Body of pancreas (tissue), 4 donors: ENCODE results near the gene USP17L21. TPM values are rescaled to one million over a fixed set of nuclear protein-coding genes. Genes with fewer than 3 reads are reported as not detected.
"Not testable (repeated sequence)": the region's sequence is repeated elsewhere in the genome, so short reads cannot be mapped to it uniquely, and the experiment has no call there.

Experiments
- ATAC-seq: fragments of 150-250 bp; one replicate; pipeline ENCODE4 v1.9.1; 2016
- DNase-seq, 4 donors: peaks; one replicate each; pipeline ENCODE4 v3.0.0-alpha.2; 2019
- H3K27ac ChIP-seq, 4 donors: fragments of 200-600 bp; sonication (generic); 1 replicate in 3 of 4; 2 replicates in 1 of 4; pipeline versions ENCODE4 v1.5.1 to v1.6.1; 2016 to 2019; ENCODE audit warnings: mild to moderate bottlenecking in 1 of 4, mixed read lengths in 1 of 4, moderate library complexity in 1 of 4
- H3K27me3 ChIP-seq, 2 donors: fragments of 200-600 bp; sonication (generic); one replicate each; pipeline ENCODE4 v1.6.0; 2016; ENCODE audit warnings: mild to moderate bottlenecking in 1 of 2
- H3K36me3 ChIP-seq, 2 donors: fragments of 200-600 bp; sonication (generic); replicated peaks in 1 of 2; 2 replicates each; pipeline ENCODE4 v1.5.1; 2016; ENCODE audit warnings: low read depth in 2 of 2; ENCODE audit not compliant: insufficient read depth in 1 of 2
- H3K4me1 ChIP-seq: fragments of 200-600 bp; sonication (generic); one replicate; pipeline ENCODE4 v1.6.0; 2016
- H3K4me3 ChIP-seq, 2 donors: fragments of 200-600 bp; sonication (generic); 1 replicate in 1 of 2; 2 replicates in 1 of 2; pipeline ENCODE4 v1.5.1; 2016 to 2019
- H3K9me3 ChIP-seq, 3 donors: fragments of 200-600 bp; sonication (generic); 1 replicate in 2 of 3; 2 replicates in 1 of 3; pipeline ENCODE4 v1.5.1; 2016
- WGBS, 2 donors: methylation state at CpG; one replicate each; pipeline ENCODE4 v1.1.5; 2017; 5-methylcytosine and 5-hydroxymethylcytosine counted together
- intact Hi-C: fragments of 100-400 bp; cut with DNase I; formaldehyde crosslinking; loops from one replicate; pipeline ENCODE4 v1.15.1; 2023
- total RNA-seq, 2 donors: library from RNA; depleted of rRNA; stranded (reverse); fragments of >200 nt; gene quantifications; one replicate each; pipeline ENCODE4 v1.1.0, GENCODE V29; 2016

The USP17L21 gene, protein sequence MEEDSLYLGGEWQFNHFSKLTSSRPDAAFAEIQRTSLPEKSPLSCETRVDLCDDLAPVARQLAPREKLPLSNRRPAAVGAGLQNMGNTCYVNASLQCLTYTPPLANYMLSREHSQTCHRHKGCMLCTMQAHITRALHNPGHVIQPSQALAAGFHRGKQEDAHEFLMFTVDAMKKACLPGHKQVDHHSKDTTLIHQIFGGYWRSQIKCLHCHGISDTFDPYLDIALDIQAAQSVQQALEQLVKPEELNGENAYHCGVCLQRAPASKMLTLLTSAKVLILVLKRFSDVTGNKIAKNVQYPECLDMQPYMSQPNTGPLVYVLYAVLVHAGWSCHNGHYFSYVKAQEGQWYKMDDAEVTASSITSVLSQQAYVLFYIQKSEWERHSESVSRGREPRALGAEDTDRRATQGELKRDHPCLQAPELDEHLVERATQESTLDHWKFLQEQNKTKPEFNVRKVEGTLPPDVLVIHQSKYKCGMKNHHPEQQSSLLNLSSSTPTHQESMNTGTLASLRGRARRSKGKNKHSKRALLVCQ
- total RNA-seq: not detected

DNA sequence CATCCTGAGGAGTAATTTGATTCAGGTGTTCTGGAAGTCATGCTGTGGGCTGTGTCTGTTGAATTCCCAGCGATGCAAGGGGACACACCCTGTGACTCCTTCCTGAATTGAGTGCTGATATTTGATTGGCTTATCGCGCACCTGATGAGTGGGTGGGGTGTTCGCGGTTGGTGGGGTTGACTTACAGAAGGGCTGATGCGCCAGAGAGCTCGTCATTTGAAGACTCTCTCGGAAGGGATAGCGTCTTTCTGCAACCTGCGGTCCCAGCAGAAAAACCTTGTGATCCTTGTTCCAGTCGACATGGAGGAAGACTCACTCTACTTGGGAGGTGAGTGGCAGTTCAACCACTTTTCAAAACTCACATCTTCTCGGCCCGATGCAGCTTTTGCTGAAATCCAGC, at the start of gene USP17L21:
Gene USP17L21 (plus strand): TSS at position 301 of the 400 bp plus-strand sequence. CDS start 0 bp downstream, at position 301.
- intact Hi-C loops, ATAC-seq: not testable (repeated sequence)

DNA sequence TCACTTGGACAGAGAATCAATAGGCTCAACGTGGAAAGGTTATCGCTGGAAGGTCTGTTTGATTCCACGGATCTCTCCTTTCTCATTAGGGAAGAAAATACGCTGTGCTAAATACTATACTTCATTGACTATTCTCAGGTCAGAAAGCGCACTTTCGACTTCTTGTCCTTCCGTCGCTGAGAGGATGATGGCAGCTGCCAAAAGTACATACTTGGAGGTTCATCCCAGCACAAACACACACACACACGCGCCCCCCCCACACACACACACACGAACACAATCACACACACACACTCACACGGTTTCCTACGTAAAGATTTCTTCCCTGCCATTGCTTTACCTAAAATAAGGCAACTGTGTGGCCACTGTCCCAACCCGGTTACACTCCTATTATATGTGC, 48.0 kb upstream of the USP17L21 start:
- WGBS, 2 donors: 62 to 71% methylated on average over 10 of the region's 14 CpGs
- H3K9me3 ChIP-seq, intact Hi-C loops, H3K4me1 ChIP-seq, ATAC-seq, H3K36me3 ChIP-seq, H3K27me3 ChIP-seq, H3K4me3 ChIP-seq, H3K27ac ChIP-seq: not testable (repeated sequence)
- peak in 1 of 4 donors; percentile 3 for DNase-seq

More for the DNA sequence above, at the start of gene USP17L21:
- not testable (repeated sequence) for H3K4me3 ChIP-seq, H3K4me1 ChIP-seq, H3K27me3 ChIP-seq, H3K9me3 ChIP-seq, DNase-seq, H3K27ac ChIP-seq, H3K36me3 ChIP-seq
- WGBS, 2 donors: no CpG with 5 or more reads among the region's 13 CpGs

DNA sequence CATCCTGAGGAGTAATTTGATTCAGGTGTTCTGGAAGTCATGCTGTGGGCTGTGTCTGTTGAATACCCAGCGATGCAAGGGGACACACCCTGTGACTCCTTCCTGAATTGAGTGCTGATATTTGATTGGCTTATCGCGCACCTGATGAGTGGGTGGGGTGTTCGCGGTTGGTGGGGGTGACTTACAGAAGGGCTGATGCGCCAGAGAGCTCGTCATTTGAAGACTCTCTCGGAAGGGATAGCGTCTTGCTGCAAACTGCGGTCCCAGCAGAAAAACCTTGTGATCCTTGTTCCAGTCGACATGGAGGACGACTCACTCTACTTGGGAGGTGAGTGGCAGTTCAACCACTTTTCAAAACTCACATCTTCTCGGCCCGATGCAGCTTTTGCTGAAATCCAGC, 47.6 kb upstream of the USP17L21 start, which contains the start of gene USP17L11:
Gene USP17L11 (plus strand): TSS at position 301 of the 400 bp plus-strand sequence. CDS start 0 bp downstream, at position 301.
- H3K9me3 ChIP-seq, intact Hi-C loops, DNase-seq, ATAC-seq, H3K4me1 ChIP-seq, H3K4me3 ChIP-seq, H3K27ac ChIP-seq, H3K36me3 ChIP-seq, H3K27me3 ChIP-seq: not testable (repeated sequence)
- no CpG with 5 or more reads among the region's 14 CpGs for WGBS, 2 donors

DNA sequence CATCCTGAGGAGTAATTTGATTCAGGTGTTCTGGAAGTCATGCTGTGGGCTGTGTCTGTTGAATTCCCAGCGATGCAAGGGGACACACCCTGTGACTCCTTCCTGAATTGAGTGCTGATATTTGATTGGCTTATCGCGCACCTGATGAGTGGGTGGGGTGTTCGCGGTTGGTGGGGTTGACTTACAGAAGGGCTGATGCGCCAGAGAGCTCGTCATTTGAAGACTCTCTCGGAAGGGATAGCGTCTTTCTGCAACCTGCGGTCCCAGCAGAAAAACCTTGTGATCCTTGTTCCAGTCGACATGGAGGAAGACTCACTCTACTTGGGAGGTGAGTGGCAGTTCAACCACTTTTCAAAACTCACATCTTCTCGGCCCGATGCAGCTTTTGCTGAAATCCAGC, 42.8 kb upstream of the USP17L21 start, which contains the start of gene USP17L12:
Gene USP17L12 (plus strand): TSS at position 301 of the 400 bp plus-strand sequence. CDS start 0 bp downstream, at position 301.
- H3K27me3 ChIP-seq, intact Hi-C loops, H3K9me3 ChIP-seq, H3K4me1 ChIP-seq, H3K36me3 ChIP-seq, ATAC-seq, H3K4me3 ChIP-seq, DNase-seq, H3K27ac ChIP-seq: not testable (repeated sequence)
- WGBS, 2 donors: no CpG with 5 or more reads among the region's 13 CpGs

DNA sequence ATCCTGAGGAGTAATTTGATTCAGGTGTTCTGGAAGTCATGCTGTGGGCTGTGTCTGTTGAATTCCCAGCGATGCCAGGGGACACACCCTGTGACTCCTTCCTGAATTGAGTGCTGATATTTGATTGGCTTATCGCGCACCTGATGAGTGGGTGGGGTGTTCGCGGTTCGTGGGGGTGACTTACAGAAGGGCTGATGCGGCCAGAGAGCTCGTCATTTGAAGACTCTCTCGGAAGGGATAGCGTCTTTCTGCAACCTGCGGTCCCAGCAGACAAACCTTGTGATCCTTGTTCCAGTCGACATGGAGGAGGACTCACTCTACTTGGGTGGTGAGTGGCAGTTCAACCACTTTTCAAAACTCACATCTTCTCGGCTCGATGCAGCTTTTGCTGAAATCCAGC, 38.1 kb upstream of the USP17L21 start, which contains the start of gene USP17L13:
Gene USP17L13 (plus strand): TSS at position 301 of the 400 bp plus-strand sequence. CDS start 0 bp downstream, at position 301.
- ATAC-seq, intact Hi-C loops, DNase-seq: not testable (repeated sequence)

DNA sequence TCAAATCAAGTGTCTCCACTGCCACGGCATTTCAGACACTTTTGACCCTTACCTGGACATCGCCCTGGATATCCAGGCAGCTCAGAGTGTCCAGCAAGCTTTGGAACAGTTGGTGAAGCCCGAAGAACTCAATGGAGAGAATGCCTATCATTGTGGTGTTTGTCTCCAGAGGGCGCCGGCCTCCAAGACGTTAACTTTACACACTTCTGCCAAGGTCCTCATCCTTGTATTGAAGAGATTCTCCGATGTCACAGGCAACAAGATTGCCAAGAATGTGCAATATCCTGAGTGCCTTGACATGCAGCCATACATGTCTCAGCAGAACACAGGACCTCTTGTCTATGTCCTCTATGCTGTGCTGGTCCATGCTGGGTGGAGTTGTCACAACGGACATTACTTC, 32.4 kb upstream of the USP17L21 start:
- ATAC-seq, H3K4me1 ChIP-seq, H3K27me3 ChIP-seq, H3K9me3 ChIP-seq, H3K36me3 ChIP-seq, H3K27ac ChIP-seq, H3K4me3 ChIP-seq, intact Hi-C loops: not testable (repeated sequence)
- 64% methylated on average over 5 of the region's 8 CpGs; no CpG with 5 or more reads in 1 of the 2 donors for WGBS, 2 donors
- peak in 1 of 4 donors; percentile 2 for DNase-seq

More for the DNA sequence above, 38.1 kb upstream of the USP17L21 start, which contains the start of gene USP17L13:
- not testable (repeated sequence) for H3K4me1 ChIP-seq, H3K9me3 ChIP-seq, H3K36me3 ChIP-seq, H3K27me3 ChIP-seq, H3K27ac ChIP-seq, H3K4me3 ChIP-seq
- WGBS, 2 donors: no CpG with 5 or more reads among the region's 14 CpGs

DNA sequence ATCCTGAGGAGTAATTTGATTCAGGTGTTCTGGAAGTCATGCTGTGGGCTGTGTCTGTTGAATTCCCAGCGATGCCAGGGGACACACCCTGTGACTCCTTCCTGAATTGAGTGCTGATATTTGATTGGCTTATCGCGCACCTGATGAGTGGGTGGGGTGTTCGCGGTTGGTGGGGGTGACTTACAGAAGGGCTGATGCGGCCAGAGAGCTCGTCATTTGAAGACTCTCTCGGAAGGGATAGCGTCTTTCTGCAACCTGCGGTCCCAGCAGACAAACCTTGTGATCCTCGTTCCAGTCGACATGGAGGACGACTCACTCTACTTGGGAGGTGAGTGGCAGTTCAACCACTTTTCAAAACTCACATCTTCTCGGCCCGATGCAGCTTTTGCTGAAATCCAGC, 28.6 kb upstream of the USP17L21 start, which contains the start of gene USP17L15:
Gene USP17L15 (plus strand): TSS at position 301 of the 400 bp plus-strand sequence. CDS start 0 bp downstream, at position 301.
- ATAC-seq, intact Hi-C loops, H3K36me3 ChIP-seq, H3K27me3 ChIP-seq, H3K9me3 ChIP-seq, H3K4me3 ChIP-seq, H3K27ac ChIP-seq, DNase-seq, H3K4me1 ChIP-seq: not testable (repeated sequence)
- no CpG with 5 or more reads among the region's 15 CpGs for WGBS, 2 donors

DNA sequence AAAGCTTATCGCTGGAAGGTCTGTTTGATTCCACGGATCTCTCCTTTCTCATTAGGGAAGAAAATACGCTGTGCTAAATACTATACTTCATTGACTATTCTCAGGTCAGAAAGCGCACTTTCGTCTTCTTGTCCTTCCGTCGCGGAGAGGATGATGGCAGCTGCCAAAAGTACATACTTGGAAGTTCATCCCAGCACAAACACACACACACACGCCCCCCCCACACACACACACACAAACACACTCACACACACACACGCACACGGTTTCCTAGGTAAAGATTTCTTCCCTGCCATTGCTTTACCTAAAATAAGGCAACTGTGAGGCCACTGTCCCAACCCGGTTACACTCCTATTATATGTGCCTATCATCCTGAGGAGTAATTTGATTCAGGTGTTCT, 24.2 kb upstream of the USP17L21 start:
- H3K9me3 ChIP-seq, ATAC-seq, intact Hi-C loops, H3K4me3 ChIP-seq, H3K4me1 ChIP-seq, H3K36me3 ChIP-seq, H3K27me3 ChIP-seq, H3K27ac ChIP-seq: not testable (repeated sequence)
- no CpG with 5 or more reads among the region's 12 CpGs for WGBS, 2 donors
- DNase-seq: peak in 3 of 4 donors; percentile 5 to 12 (median 6)

DNA sequence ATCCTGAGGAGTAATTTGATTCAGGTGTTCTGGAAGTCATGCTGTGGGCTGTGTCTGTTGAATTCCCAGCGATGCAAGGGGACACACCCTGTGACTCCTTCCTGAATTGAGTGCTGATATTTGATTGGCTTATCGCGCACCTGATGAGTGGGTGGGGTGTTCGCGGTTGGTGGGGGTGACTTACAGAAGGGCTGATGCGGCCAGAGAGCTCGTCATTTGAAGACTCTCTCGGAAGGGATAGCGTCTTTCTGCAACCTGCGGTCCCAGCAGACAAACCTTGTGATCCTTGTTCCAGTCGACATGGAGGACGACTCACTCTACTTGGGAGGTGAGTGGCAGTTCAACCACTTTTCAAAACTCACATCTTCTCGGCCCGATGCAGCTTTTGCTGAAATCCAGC, 19.1 kb upstream of the USP17L21 start, which contains the start of gene USP17L17:
Gene USP17L17 (plus strand): TSS at position 301 of the 400 bp plus-strand sequence. CDS start 0 bp downstream, at position 301.
- intact Hi-C loops, H3K9me3 ChIP-seq, H3K27me3 ChIP-seq, H3K4me1 ChIP-seq, H3K27ac ChIP-seq, ATAC-seq, H3K36me3 ChIP-seq, DNase-seq, H3K4me3 ChIP-seq: not testable (repeated sequence)
- 80 to 81% methylated on average over 7 to 14 of the region's 14 CpGs for WGBS, 2 donors

DNA sequence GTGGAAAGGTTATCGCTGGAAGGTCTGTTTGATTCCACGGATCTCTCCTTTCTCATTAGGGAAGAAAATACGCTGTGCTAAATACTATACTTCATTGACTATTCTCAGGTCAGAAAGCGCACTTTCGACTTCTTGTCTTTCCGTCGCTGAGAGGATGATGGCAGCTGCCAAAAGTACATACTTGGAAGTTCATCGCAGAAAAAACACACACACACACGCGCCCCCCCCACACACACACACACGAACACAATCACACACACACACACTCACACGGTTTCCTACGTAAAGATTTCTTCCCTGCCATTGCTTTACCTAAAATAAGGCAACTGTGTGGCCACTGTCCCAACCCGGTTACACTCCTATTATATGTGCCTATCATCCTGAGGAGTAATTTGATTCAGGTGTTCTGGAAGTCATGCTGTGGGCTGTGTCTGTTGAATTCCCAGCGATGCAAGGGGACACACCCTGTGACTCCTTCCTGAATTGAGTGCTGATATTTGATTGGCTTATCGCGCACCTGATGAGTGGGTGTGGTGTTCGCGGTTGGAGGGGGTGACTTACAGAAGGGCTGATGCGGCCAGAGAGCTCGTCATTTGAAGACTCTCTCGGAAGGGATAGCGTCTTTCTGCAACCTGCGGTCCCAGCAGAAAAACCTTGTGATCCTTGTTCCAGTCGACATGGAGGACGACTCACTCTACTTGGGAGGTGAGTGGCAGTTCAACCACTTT, 14.6 kb upstream of the USP17L21 start, which contains the start of gene USP17L18:
Gene USP17L18 (plus strand): TSS at position 678 of the 728 bp plus-strand sequence. CDS start 0 bp downstream, at position 678.
- H3K4me1 ChIP-seq, H3K9me3 ChIP-seq, H3K4me3 ChIP-seq, H3K27me3 ChIP-seq, ATAC-seq, intact Hi-C loops, H3K27ac ChIP-seq, H3K36me3 ChIP-seq: not testable (repeated sequence)
- WGBS, 2 donors: 74 to 82% methylated on average over 10 to 11 of the region's 26 CpGs
- peak; percentile 1 to 20 (median 6) for DNase-seq

DNA sequence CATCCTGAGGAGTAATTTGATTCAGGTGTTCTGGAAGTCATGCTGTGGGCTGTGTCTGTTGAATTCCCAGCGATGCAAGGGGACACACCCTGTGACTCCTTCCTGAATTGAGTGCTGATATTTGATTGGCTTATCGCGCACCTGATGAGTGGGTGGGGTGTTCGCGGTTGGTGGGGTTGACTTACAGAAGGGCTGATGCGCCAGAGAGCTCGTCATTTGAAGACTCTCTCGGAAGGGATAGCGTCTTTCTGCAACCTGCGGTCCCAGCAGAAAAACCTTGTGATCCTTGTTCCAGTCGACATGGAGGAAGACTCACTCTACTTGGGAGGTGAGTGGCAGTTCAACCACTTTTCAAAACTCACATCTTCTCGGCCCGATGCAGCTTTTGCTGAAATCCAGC, 9.6 kb upstream of the USP17L21 start, which contains the start of gene USP17L19:
Gene USP17L19 (plus strand): TSS at position 301 of the 400 bp plus-strand sequence. CDS start 0 bp downstream, at position 301.
- DNase-seq, H3K27me3 ChIP-seq, H3K4me1 ChIP-seq, H3K27ac ChIP-seq, ATAC-seq, H3K9me3 ChIP-seq, H3K36me3 ChIP-seq, intact Hi-C loops, H3K4me3 ChIP-seq: not testable (repeated sequence)
- WGBS, 2 donors: no CpG with 5 or more reads among the region's 13 CpGs
